Measurements from ENCODE around the gene TRIML2. TPM values are rescaled to one million over a fixed set of nuclear protein-coding genes. Genes with fewer than 3 reads are reported as not detected.

Gene TRIML2
- total and polyA plus RNA-seq, 9 of the 15 experiments (the other 6 are each of a cell fraction or from before 2014, with no cell fraction given), result 0.03 to 0.16 TPM; not detected in 7

- TF ChIP-seq ATF4 (CRISPR knock-in tag; IDR thresholded peaks at IDR 0.05), result no peak
Measured at GRCh38 chr4:188082796-188083195, 26.6 kb downstream of the TRIML2 start (continued).

GRCh38 chr4:188078116-188078515 is 31.3 kb downstream of the TRIML2 start:
- no peak for FAIRE-seq
- Histone ChIP-seq H3K27me3 (ENCODE audit: control insufficient read depth in 2 of 2, insufficient read depth in 2 of 2, low read length in 2 of 2) (no peaks in the 10 kb centered on the region), H3K9me1 (ENCODE audit: control insufficient read depth, insufficient read depth, low read length) (no peaks in the 10 kb centered on the region), H3K9me3 (replicated peaks; ENCODE audit: control insufficient read depth, insufficient read depth, low read depth, low read length) (no peaks in the 10 kb centered on the region), H3K9ac (ENCODE audit: insufficient read depth in 1 of 2, low read depth in 2 of 2, low read length in 2 of 2) (no peak overlapping the region), H3K4me2 (ENCODE audit: insufficient read depth, low read length) (no peak overlapping the region), H2AFZ (ENCODE audit: low read depth, low read length) (no peak overlapping the region), H4K20me1 (replicated peaks; ENCODE audit: control insufficient read depth, insufficient read depth, low read length) (no peaks in the 10 kb centered on the region), H3K36me3 (ENCODE audit: control insufficient read depth, insufficient read depth, low read length) (no peaks in the 10 kb centered on the region), H3K4me3 (no peak overlapping the region), H3K27ac (ENCODE audit: extremely low read depth, low read depth, low read length) (no peak overlapping the region), H3K79me2 (ENCODE audit: control insufficient read depth, insufficient read depth, low read length) (no peaks in the 10 kb centered on the region), H3K4me1 (replicated peaks in 1 of 2; ENCODE audit: control insufficient read depth in 2 of 2, insufficient read depth in 2 of 2, low read length in 2 of 2) (no peaks in the 10 kb centered on the region)
- in situ Hi-C loops (cut with MboI), result no loop called here
- WGBS (ENCODE audit: insufficient coverage, low coverage, missing lambda C conversion rate), result 0% methylated on average over 1 of the region's 1 CpG
- DNase-seq (ENCODE audit: extremely low read depth in 1 of 4, low spot score in 3 of 4), result no peak
- CTCF ChIA-PET (ENCODE audit: low intra/inter-chr PET ratio), result no interaction called here
- POLR2A ChIA-PET, result no interaction called here
- TF ChIP-seq FOXM1 (IDR thresholded peaks at IDR 0.05; ENCODE audit: low read depth), result no peak
- TF ChIP-seq FOXM1 (CRISPR knock-in tag; IDR thresholded peaks at IDR 0.05; ENCODE audit: low read depth), result no peak
- no peak for TF ChIP-seq ZNF511 (CRISPR knock-in tag; IDR thresholded peaks at IDR 0.05)
- TF ChIP-seq RBFOX2 (IDR thresholded peaks at IDR 0.05; ENCODE audit: low read depth, low read length), result no peak
- no peak for TF ChIP-seq ZNF668 (CRISPR knock-in tag; IDR thresholded peaks at IDR 0.05)
- TF ChIP-seq ZNF780A (CRISPR knock-in tag; IDR thresholded peaks at IDR 0.05), result no peak
- no peak for TF ChIP-seq KLF1 (tag; IDR thresholded peaks at IDR 0.05)
- no TSS peak for BruUV-seq (replicated peaks)
- ATAC-seq, result no peak
- intact Hi-C loops (cut with micrococcal nuclease), result no loop called here
